Measurements from ENCODE around the gene RAB3GAP1.

Gene RAB3GAP1

GRCh38 chr2:135174810-135175093 is 122.7 kb downstream of the RAB3GAP1 start:
- no peak overlapping the region for H3K9ac ChIP-seq (ENCODE audit: low read depth, low read length)
- H3K9me3 ChIP-seq (ENCODE audit: control insufficient read depth, insufficient read depth, low read length) = peaks cover 9% of the 10 kb centered on the region; the same call in 1 of the 2 replicates
- no peaks in the 10 kb centered on the region for H3K4me1 ChIP-seq (ENCODE audit: insufficient read depth, low read length)
- peaks cover 10% of the 10 kb centered on the region for H3K36me3 ChIP-seq (ENCODE audit: insufficient read depth, low read length)

- Histone ChIP-seq H3K9ac (ENCODE audit: low read depth, low read length) (no peak overlapping the region), H3K9me3 (ENCODE audit: control insufficient read depth, insufficient read depth, low read length) (peaks cover 9% of the 10 kb centered on the region; the same call in 1 of the 2 replicates), H3K4me1 (ENCODE audit: insufficient read depth, low read length) (no peaks in the 10 kb centered on the region), H3K36me3 (ENCODE audit: insufficient read depth, low read length) (peaks cover 6% of the 10 kb centered on the region)
Measured at GRCh38 chr2:135175177-135175576, 123.1 kb downstream of the RAB3GAP1 start.

GRCh38 chr2:135179689-135180088 is 127.6 kb downstream of the RAB3GAP1 start:
- H3K36me3 ChIP-seq (ENCODE audit: insufficient read depth, low read length) = peaks cover 5% of the 10 kb centered on the region
- no peaks in the 10 kb centered on the region; the same call in 1 of the 2 replicates for H3K4me1 ChIP-seq (ENCODE audit: insufficient read depth, low read length)
- H3K9ac ChIP-seq (ENCODE audit: low read depth, low read length) = no peak overlapping the region
- peaks cover 9% of the 10 kb centered on the region; the same call in 1 of the 2 replicates for H3K9me3 ChIP-seq (ENCODE audit: control insufficient read depth, insufficient read depth, low read length)

GRCh38 chr2:135182190-135182589 is 130.1 kb downstream of the RAB3GAP1 start:
- H3K36me3 ChIP-seq (ENCODE audit: insufficient read depth, low read length) = no peaks in the 10 kb centered on the region
- no peaks in the 10 kb centered on the region for H3K9me3 ChIP-seq (ENCODE audit: control insufficient read depth, insufficient read depth, low read length)
- H3K4me1 ChIP-seq (ENCODE audit: insufficient read depth, low read length) = no peaks in the 10 kb centered on the region; the same call in 1 of the 2 replicates
- no peak overlapping the region for H3K9ac ChIP-seq (ENCODE audit: low read depth, low read length)

DNA sequence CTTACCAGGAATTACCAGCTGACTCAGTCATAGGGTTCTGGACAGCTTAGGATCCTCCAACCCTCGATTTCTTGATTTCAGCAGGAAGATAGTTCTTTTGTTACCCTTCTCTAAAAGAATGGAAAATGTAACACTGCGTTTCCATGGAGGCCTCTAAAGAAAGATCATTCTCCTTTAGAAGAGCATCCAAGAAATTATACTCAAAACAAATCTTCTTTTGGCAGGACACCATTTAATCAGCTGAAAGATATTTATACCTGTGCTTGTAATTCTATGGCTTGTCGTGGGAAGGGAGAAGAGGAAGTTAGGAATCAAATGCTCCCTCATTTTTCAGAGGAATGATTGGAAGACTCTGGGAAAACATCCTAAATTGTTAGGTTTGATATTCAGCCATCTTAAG is 130.5 kb downstream of the RAB3GAP1 start:
- H3K4me1 ChIP-seq (ENCODE audit: insufficient read depth, low read length) = no peaks in the 10 kb centered on the region; the same call in 1 of the 2 replicates
- H3K9me3 ChIP-seq (ENCODE audit: control insufficient read depth, insufficient read depth, low read length) = no peaks in the 10 kb centered on the region
- no peak overlapping the region for H3K9ac ChIP-seq (ENCODE audit: low read depth, low read length)
- no peaks in the 10 kb centered on the region for H3K36me3 ChIP-seq (ENCODE audit: insufficient read depth, low read length)

DNA sequence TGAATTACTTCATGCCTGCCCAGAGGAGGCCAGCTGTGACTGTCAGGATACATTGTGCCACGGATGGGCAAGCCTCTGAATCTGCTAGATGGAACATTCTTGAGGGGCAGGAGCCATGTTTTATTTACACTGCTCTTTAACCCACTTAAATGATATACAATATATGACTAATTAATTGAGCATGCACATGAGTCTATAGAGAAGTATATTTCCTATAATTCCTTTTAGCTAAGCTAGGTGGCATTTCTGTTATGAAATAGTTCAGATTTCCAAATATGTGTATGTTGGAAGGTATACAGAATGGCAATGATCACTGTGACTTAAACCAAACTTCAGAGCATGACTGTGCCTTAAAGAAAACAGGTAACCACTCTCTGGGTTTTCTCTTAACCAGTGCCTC is 131.7 kb downstream of the RAB3GAP1 start:
- Histone ChIP-seq H3K9me3 (ENCODE audit: control insufficient read depth, insufficient read depth, low read length) (no peaks in the 10 kb centered on the region), H3K9ac (ENCODE audit: low read depth, low read length) (no peak overlapping the region), H3K36me3 (ENCODE audit: insufficient read depth, low read length) (no peaks in the 10 kb centered on the region), H3K4me1 (ENCODE audit: insufficient read depth, low read length) (no peaks in the 10 kb centered on the region; the same call in 1 of the 2 replicates)

DNA sequence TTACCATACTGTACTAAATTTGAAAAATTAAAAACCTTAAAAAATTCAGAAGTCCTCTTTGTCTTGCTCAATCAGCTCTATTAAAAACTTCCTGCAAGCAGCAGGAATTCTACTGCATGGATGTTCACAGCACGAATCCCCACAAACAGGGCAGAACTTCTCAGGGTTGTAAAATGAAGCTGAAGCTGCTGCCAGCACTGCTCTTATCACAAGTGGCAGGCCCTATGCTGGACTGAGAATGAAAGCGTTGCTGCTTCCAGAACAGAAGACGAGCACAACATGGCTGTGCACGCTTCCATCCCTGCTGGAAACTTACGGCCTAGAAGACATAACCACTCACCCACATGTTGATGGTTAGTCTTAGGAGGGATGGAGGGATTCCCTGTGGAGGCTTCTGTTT is 134.0 kb downstream of the RAB3GAP1 start:
- no peak overlapping the region for H3K9ac ChIP-seq (ENCODE audit: low read depth, low read length)
- H3K4me1 ChIP-seq (ENCODE audit: insufficient read depth, low read length) = no peaks in the 10 kb centered on the region; the same call in 1 of the 2 replicates
- no peaks in the 10 kb centered on the region for H3K36me3 ChIP-seq (ENCODE audit: insufficient read depth, low read length)
- H3K9me3 ChIP-seq (ENCODE audit: control insufficient read depth, insufficient read depth, low read length) = no peaks in the 10 kb centered on the region

DNA sequence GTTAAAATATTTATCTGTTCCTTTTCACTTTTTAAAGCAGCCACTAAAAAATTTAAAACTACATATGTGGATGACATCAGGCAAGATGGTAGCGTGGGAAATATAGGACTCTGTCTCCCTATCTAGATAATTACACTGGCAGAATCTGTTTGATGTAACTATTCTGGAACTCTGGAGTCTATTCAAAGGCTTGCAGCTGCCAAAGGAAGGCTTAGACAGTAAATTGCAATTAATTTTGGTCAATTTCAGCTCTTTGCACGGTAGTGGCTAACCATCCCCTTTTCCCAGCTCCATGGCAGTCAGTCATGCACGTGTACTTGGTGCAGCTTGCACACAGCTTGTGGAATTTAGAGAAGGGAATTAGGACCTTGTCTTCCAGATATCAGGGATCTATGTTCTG is 135.2 kb downstream of the RAB3GAP1 start:
- H3K9me3 ChIP-seq (ENCODE audit: control insufficient read depth, insufficient read depth, low read length) = no peaks in the 10 kb centered on the region; the same call in 1 of the 2 replicates
- no peaks in the 10 kb centered on the region; the same call in 1 of the 2 replicates for H3K4me1 ChIP-seq (ENCODE audit: insufficient read depth, low read length)
- H3K9ac ChIP-seq (ENCODE audit: low read depth, low read length) = no peak overlapping the region
- no peaks in the 10 kb centered on the region for H3K36me3 ChIP-seq (ENCODE audit: insufficient read depth, low read length)

DNA sequence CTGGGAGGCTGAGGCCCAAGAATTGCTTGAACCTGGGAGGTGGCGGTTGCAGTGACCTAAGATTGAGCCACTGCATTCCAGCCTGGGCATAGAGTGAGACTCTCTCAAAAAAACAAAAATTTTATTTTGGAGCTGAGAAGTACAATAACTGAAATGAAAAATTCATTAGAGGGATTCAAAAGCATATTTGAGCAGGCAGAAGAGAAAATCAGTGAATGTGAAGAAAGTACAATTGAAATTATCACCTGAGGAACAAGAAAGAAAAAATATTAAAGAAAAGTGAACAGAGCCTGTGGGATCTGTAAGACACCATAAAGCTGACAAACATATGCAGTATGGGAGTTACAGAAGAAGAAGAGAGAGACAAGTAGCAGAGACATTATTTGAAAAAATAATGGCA is 137.1 kb downstream of the RAB3GAP1 start:
- Histone ChIP-seq H3K36me3 (ENCODE audit: insufficient read depth, low read length) (no peaks in the 10 kb centered on the region), H3K9ac (ENCODE audit: low read depth, low read length) (no peak overlapping the region), H3K4me1 (ENCODE audit: insufficient read depth, low read length) (no peaks in the 10 kb centered on the region)

GRCh38 chr2:135190799-135191198 is 138.7 kb downstream of the RAB3GAP1 start:
- H3K9ac ChIP-seq (ENCODE audit: low read depth, low read length) = no peak overlapping the region
- no peaks in the 10 kb centered on the region; the same call in 1 of the 2 replicates for H3K9me3 ChIP-seq (ENCODE audit: control insufficient read depth, insufficient read depth, low read length)
- H3K36me3 ChIP-seq (ENCODE audit: insufficient read depth, low read length) = no peaks in the 10 kb centered on the region
- H3K4me1 ChIP-seq (ENCODE audit: insufficient read depth, low read length) = no peaks in the 10 kb centered on the region

More for the DNA sequence above, 137.1 kb downstream of the RAB3GAP1 start:
- H3K9me3 ChIP-seq (ENCODE audit: control insufficient read depth, insufficient read depth, low read length) = no peaks in the 10 kb centered on the region; the same call in 1 of the 2 replicates

DNA sequence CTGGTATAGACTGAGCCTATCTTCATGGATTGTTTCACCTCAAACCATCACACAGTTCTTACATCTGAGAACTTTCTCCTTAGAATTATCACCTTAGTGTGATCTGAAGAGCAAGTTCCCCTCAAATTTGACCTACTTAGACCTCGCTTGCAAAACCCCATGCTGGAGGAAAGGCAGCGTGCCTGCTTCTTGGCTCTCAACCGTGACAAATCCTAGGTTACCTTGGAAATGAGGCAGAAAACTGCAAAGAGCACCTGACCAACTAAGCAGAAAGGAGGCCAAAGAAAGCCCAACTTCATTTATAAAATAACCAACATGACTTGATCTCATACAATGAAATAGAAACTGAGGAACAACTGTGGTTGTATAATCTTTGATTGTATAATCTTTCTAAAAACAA is 146.4 kb downstream of the RAB3GAP1 start:
- Histone ChIP-seq H3K9me3 (ENCODE audit: control insufficient read depth, insufficient read depth, low read length) (no peaks in the 10 kb centered on the region), H3K36me3 (ENCODE audit: insufficient read depth, low read length) (no peaks in the 10 kb centered on the region), H3K4me1 (ENCODE audit: insufficient read depth, low read length) (no peaks in the 10 kb centered on the region), H3K9ac (ENCODE audit: low read depth, low read length) (no peak overlapping the region)

DNA sequence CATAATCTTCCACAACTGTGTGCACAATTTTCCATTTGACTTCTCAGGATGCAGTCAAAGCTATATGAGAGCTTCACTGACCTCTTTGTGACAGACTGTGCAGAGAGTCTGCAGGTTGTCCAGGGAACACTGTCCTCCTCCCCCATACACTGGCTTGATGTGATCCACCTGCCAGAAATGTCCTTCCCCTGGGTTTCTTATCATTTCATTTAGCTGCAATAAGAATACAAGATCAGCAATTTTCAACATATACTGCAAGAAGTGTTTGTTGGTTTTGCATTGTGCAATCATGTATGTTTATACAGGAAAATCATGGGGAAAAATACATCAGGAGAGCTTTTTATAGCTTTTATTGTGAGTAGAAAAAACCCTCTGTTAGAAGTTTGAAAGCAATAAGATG is 150.7 kb downstream of the RAB3GAP1 start:
- Histone ChIP-seq H3K9me3 (ENCODE audit: control insufficient read depth, insufficient read depth, low read length) (no peaks in the 10 kb centered on the region), H3K4me1 (ENCODE audit: insufficient read depth, low read length) (no peaks in the 10 kb centered on the region), H3K36me3 (ENCODE audit: insufficient read depth, low read length) (no peaks in the 10 kb centered on the region), H3K9ac (ENCODE audit: low read depth, low read length) (no peak overlapping the region)

GRCh38 chr2:135203944-135204343 is 151.9 kb downstream of the RAB3GAP1 start:
- no peaks in the 10 kb centered on the region for H3K9me3 ChIP-seq (ENCODE audit: control insufficient read depth, insufficient read depth, low read length)
- H3K36me3 ChIP-seq (ENCODE audit: insufficient read depth, low read length) = no peaks in the 10 kb centered on the region
- no peak overlapping the region for H3K9ac ChIP-seq (ENCODE audit: low read depth, low read length)
- H3K4me1 ChIP-seq (ENCODE audit: insufficient read depth, low read length) = no peaks in the 10 kb centered on the region

DNA sequence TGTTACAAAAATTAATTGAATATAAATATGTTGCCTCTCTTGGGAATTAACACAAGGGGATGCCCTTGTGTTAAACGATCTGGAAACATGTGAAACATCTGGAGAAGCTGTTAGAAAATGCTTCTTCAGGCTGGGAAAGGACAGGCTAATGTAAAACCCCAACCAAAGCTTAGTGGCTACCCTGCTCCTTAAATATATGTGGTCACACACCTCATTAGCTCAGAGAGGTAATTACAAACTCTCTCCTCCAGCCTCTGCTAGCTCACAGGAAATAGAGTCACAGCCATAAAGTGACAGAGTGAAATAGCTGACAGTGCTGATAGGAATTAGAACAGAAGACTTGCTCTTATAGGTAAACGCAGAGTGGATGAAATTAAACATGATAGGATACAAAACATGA is 155.9 kb downstream of the RAB3GAP1 start:
- Histone ChIP-seq H3K36me3 (ENCODE audit: insufficient read depth, low read length) (no peaks in the 10 kb centered on the region), H3K4me1 (ENCODE audit: insufficient read depth, low read length) (peaks cover 5% of the 10 kb centered on the region; the same call in 1 of the 2 replicates), H3K9ac (ENCODE audit: low read depth, low read length) (no peak overlapping the region), H3K9me3 (ENCODE audit: control insufficient read depth, insufficient read depth, low read length) (no peaks in the 10 kb centered on the region)

- Histone ChIP-seq H3K36me3 (ENCODE audit: insufficient read depth, low read length) (no peaks in the 10 kb centered on the region), H3K4me1 (ENCODE audit: insufficient read depth, low read length) (peaks cover 9% of the 10 kb centered on the region; the same call in 1 of the 2 replicates)
Measured at GRCh38 chr2:135212757-135213156, 160.7 kb downstream of the RAB3GAP1 start.

GRCh38 chr2:135218426-135218825 is 166.3 kb downstream of the RAB3GAP1 start:
- Histone ChIP-seq H3K9me3 (ENCODE audit: control insufficient read depth, insufficient read depth, low read length) (no peaks in the 10 kb centered on the region), H3K4me1 (ENCODE audit: insufficient read depth, low read length) (no peaks in the 10 kb centered on the region), H3K9ac (ENCODE audit: low read depth, low read length) (no peak overlapping the region), H3K36me3 (ENCODE audit: insufficient read depth, low read length) (no peaks in the 10 kb centered on the region)

More at GRCh38 chr2:135212757-135213156, 160.7 kb downstream of the RAB3GAP1 start:
- Histone ChIP-seq H3K9ac (ENCODE audit: low read depth, low read length) (no peak overlapping the region), H3K9me3 (ENCODE audit: control insufficient read depth, insufficient read depth, low read length) (no peaks in the 10 kb centered on the region)
